ENCODE data around the gene EEFSEC. TPM values are rescaled to one million over a fixed set of nuclear protein-coding genes. Genes with fewer than 3 reads are reported as not detected.

EEFSEC gene
- total RNA-seq, 1 experiment from 2014 or later, result 9.5 TPM

DNA sequence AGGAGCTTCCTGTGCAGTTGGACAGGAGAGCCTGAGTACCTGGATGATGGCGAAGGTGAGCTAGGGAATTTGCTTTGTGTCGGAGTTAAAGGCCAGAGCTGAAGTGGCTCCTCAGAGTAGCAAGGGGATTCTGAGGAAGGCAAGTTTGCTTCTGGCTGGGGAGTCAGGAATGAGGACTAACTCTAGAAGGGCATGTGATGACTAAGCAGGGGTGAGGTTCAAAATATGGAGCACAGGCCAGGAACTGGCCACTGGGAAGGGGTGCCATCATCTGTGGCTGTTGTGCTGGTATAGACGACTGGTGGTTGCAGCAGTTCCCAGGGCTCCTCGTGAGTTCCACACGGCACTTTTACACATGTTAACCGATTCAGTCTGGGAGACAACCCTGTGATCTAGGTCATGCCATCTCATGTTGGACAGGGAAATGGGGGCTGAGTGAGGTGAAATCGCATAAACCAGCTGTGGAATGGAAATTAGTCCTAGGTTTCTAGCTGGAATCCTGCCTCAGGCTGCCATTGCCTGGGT lies 100.8 kb downstream of the EEFSEC start:
- no peaks in the 10 kb centered on the region for H3K79me2 ChIP-seq (ENCODE audit: insufficient read depth, low read length)
- no peaks in the 10 kb centered on the region for H3K9me3 ChIP-seq (ENCODE audit: control insufficient read depth, low read depth, low read length)
- H3K23ac ChIP-seq (ENCODE audit: insufficient read length, low read depth, low read length), result no peak overlapping the region
- no CpG with 5 or more reads among the region's 7 CpGs for WGBS (ENCODE audit: extremely low coverage, insufficient read length, low lambda C conversion rate)
- no peaks in the 10 kb centered on the region for H3K79me1 ChIP-seq (ENCODE audit: insufficient read depth, low read depth, low read length, poor library complexity, severe bottlenecking)
- no peak overlapping the region for H3K27ac ChIP-seq (ENCODE audit: insufficient read length, low read depth, low read length)
- Mint-ChIP-seq H3K36me3 (ENCODE audit: insufficient read depth in 1 of 3, low read depth in 3 of 3) (peaks cover 0 to 2% (median 0%) of the 10 kb centered on the region in 3 experiments; a peak in 2 of 7 replicates), H3K9me3 (no peaks in the 10 kb centered on the region), H3K4me3 (no peak overlapping the region), H3K27me3 (ENCODE audit: low read depth) (no peaks in the 10 kb centered on the region; the same call in 1 of the 2 replicates), H3K4me1 (peaks cover 10 to 13% of the 10 kb centered on the region in 2 experiments), H3K27ac (no peak overlapping the region; a peak in 2 of 7 replicates)
- no peaks in the 10 kb centered on the region for H3K27me3 ChIP-seq (ENCODE audit: insufficient read depth, low read length)
- no peaks in the 10 kb centered on the region for H3K4me1 ChIP-seq (ENCODE audit: insufficient read depth, low read length)
- H3K18ac ChIP-seq (ENCODE audit: insufficient read length, low read depth, low read length), result no peak overlapping the region
- no peak overlapping the region for H2BK15ac ChIP-seq (ENCODE audit: low read depth, low read length)
- no peak overlapping the region for H2BK120ac ChIP-seq (ENCODE audit: low read depth, low read length, poor library complexity, severe bottlenecking)
- H3K9ac ChIP-seq (ENCODE audit: extremely low read depth, insufficient read length, low read length), result no peak overlapping the region
- no peaks in the 10 kb centered on the region for H4K20me1 ChIP-seq (ENCODE audit: control insufficient read depth, insufficient read depth, insufficient read length)
- no peak overlapping the region for H4K91ac ChIP-seq (ENCODE audit: insufficient read length, low read depth, low read length)
- H2BK12ac ChIP-seq (ENCODE audit: insufficient read length, low read depth, low read length), result no peak overlapping the region
- no peak overlapping the region for H4K8ac ChIP-seq (replicated peaks; ENCODE audit: insufficient read length, low read depth, low read length)
- no peak overlapping the region for H3K14ac ChIP-seq (ENCODE audit: insufficient read depth, low read length)
- no peak overlapping the region for H2BK20ac ChIP-seq (ENCODE audit: low read depth, low read length, poor library complexity, severe bottlenecking)
- no peaks in the 10 kb centered on the region for H3K23me2 ChIP-seq (ENCODE audit: insufficient read length, low read depth, low read length, poor library complexity, severe bottlenecking)
- H4K5ac ChIP-seq (ENCODE audit: insufficient read length, low read depth, low read length), result no peak overlapping the region
- no peak overlapping the region for H2BK5ac ChIP-seq (ENCODE audit: insufficient read length, low read length)
- H2AK5ac ChIP-seq (ENCODE audit: insufficient read length, low read length), result no peak overlapping the region
- TF ChIP-seq CTCF (conservative IDR thresholded peaks at IDR 0.05), result no peak
- H2AFZ ChIP-seq (ENCODE audit: low read length), result no peak overlapping the region
- no peak for DNase-seq
- no peak overlapping the region for H3K4me2 ChIP-seq (ENCODE audit: insufficient read depth, insufficient read length, low read length)
- H3T11ph ChIP-seq (ENCODE audit: low read length), result no peak overlapping the region
- H3K56ac ChIP-seq (ENCODE audit: insufficient read length, low read depth, low read length), result no peak overlapping the region
- no peak overlapping the region for H3K4ac ChIP-seq (ENCODE audit: low read depth, low read length)
